ENCODE results near the gene PRR9.

- TF ChIP-seq CTCF (IDR thresholded peaks at IDR 0.05) (no peak), ZFX (IDR thresholded peaks at IDR 0.05; ENCODE audit: borderline replicate concordance) (no peak)
These were observed 34.6 kb downstream of the PRR9 start for GRCh38 chr1:153251988-153252387.
